Measurements from ENCODE around the gene ETV6.
A peak's percentile ranks its signal among the peaks of the same experiment; 100 is the strongest.

Gene ETV6

DNA sequence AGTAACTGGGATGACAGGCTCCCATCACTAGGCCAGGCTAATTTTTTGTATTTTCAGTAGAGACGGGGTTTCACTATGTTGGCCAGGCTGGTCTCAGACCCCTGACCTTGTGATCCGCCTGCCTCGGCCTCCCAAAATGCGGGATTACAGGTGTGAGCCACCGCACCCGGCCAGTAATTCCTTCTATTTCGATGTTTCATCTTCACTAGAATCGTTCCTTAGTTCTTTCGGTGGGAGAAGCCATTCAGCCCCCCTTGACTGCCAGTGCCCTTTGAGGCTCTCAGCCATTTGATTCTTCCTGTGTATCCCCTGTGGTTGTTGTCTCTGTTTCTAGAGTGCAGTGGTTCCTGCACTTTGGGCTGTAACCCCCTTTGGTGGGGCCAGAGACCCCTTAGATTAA, 174.1 kb downstream of the ETV6 start:
- no peak for DNase-seq (ENCODE audit: low read depth in 2 of 3, low spot score in 2 of 3)

DNA sequence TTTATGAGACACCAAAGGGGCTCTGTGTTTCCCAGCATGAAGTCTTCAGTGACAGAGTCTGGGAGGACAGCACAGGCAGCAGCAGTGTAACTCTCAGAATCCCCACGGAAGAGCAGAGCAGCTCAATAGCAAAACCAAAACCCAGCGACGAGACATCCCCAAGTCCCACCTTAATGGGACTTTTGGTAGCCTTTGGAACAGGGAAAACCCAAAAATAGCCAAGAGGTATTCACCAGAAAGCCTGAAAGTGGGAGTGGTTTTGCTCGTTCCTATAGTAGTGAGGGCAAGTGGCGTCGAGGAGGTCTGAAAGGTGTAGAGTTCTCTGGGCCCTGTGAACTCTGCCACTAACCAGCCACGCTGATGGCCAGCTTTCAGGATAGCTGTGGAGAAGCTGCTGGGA, 174.6 kb downstream of the ETV6 start:
- no peak for DNase-seq (ENCODE audit: low read depth in 2 of 3, low spot score in 2 of 3)

DNA sequence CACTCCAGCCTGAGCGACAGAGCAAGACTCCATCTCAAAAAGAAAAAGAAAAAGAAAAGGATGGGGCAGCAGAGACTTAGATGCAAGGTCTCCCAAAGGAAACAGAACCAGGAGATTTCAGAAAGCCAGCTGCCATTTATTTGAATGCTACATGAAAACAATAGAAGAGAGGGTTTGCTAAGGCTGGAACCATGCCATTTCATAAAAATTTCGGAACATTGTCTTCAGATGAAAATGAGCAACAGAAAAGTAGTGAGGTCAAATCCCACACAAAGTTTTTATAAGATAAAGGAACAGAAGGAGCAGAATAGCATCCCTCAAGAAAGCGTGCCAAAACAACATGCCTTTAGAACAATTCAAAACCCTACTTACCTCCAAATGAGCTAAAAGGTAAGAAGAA, 175.3 kb downstream of the ETV6 start:
- no peak for DNase-seq (ENCODE audit: low read depth in 2 of 3, low spot score in 2 of 3)

DNA sequence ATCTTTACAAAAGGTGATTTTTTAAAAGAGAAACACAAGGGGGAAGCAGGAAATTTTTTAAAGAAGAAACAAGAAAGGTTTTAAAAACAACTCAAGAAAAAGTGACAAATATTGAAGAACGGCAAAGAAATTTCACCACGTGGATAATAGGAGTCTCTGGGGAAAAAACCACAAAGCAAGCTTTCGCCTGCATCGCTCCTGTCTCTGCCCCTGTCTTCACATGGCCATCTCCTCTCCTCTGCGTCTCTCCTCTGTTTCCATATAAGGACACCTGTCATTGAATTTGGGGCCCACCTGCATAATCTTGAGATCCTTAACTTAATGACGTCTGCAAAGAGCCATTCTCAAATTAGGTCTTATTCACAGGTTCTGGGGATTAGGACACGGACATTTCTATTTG, 175.8 kb downstream of the ETV6 start:
- no peak for DNase-seq (ENCODE audit: low read depth in 2 of 3, low spot score in 2 of 3)

DNA sequence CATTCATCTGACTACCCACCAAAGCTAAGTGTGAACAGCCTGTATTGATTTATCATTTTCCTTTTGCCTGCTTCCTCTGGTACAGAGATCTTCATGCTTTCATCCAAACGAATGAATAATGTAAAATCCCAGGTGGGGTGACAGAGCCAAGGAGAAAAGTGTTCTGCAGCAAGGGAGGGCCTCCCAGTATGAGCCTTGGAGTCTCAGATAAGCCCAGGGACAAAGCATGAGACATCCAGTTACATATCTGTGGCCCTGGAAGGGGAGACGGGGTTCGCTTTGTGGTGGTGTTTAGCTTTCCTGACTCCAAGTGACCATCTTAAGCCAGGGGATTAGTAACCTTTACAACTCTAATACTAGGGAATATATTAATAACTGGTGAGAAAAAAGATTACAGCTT, 177.1 kb downstream of the ETV6 start:
- no peak for DNase-seq (ENCODE audit: low read depth in 2 of 3, low spot score in 2 of 3)

DNA sequence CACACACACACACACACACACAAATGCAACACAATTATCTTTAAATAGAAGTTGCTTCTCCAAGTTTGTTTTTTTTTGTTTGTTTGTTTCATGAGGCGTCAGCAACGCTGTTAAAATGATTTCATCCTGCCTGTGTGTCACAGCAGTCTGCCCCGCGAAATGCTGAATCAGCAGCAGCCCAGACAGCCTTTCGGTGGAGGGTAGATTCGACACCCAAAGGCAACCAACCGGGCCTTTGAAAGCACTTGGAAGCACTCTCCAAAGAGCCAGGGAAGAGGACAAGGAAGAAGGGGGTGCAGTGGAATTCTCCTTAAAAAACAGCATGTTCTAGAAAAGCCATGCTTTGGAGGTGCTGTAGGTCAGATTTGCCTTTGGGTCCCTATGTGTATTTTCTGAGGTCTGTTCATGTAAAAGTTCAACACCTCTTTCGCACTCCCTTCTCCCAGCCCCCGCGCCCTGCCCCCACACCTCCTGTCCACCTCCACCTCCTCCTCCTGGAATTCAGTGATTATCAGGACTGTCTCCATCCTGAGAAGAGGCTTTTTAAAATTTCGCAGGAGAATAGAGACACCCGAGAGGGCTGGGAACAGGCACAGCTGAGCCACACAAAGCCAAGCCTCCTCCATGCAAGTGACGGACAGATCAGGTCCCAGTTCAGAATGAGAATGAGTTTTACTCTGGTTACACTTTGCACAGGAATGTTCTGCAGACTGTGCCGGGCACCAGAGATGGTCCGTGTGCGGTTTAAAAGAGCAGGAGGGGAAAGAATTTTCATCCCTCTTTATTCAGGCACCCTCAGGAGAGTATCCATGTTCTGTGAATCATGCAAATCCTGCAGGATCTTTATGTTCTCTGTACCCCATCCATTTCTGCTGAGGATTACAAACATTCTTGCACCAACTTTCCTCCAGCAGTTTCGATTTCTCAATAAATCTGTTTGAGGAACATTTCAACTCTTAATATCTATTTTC, 177.9 kb downstream of the ETV6 start:
- no peak for DNase-seq (ENCODE audit: low read depth in 2 of 3, low spot score in 2 of 3)

DNA sequence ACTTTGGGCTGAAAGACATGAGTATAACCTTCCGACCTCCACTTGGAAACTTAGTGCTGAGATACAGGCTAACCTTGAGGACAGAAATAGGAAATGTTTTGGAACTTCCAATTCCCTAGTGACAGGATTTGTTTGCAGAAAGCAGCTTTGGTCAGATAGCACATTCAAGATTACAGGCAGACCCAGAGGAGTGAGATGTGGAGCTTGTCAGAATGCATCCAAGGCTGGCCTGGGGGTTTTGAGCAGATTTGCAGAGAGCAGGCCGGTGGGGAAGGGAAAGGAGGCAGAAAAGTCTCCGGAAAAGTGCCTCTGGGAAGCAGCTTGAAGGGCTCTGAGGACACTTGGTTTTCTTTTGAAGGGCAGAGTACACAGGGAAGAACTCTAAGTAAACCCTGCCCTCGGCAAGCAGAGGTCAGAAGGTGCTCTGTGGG, 180.3 kb downstream of the ETV6 start:
- no peak for DNase-seq (ENCODE audit: low read depth in 2 of 3, low spot score in 2 of 3)

DNA sequence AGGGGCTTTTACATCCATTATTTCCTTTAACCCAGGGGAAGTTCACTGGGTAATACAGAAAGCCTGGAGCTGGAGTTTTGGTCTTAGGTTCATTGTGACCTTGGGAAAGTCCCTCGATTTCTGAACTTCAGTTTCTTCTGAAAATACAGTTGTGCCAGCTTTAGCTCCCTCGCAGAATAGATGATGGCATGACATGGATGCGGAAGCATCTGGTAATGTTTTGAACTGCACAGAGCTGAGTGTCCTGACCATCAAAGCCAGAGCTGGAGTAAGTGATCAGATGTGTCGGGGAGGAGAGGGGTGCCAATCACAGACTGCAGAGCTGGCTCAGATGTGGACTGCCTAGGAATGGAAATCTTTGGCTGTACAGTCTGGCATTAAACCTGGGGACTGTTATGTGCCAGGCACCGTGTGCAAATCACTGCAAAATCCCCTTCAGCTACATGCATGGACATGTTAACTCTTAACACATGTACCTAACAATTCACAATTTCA, 180.9 kb downstream of the ETV6 start:
- no peak for DNase-seq (ENCODE audit: low read depth in 2 of 3, low spot score in 2 of 3)

DNA sequence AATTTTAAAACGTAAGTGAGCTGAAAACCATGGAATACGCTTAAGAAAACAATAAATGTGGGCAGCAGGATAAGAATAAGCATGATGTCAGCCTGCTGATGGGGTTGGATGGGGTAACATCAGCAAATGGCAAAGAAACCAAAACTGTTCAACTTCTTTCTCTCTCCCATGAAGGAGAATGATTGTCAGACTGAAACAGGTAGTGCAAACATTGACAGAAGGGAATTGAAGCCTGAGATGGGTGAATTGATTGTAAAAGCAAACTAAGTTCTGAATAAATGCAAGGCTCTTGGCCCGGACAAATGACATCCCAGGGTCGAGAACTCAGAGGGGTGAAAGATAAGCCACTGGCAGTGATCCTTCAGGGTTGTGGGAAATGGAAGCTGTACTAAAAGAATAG, 182.6 kb downstream of the ETV6 start:
- no peak for DNase-seq (ENCODE audit: low read depth in 2 of 3, low spot score in 2 of 3)

DNA sequence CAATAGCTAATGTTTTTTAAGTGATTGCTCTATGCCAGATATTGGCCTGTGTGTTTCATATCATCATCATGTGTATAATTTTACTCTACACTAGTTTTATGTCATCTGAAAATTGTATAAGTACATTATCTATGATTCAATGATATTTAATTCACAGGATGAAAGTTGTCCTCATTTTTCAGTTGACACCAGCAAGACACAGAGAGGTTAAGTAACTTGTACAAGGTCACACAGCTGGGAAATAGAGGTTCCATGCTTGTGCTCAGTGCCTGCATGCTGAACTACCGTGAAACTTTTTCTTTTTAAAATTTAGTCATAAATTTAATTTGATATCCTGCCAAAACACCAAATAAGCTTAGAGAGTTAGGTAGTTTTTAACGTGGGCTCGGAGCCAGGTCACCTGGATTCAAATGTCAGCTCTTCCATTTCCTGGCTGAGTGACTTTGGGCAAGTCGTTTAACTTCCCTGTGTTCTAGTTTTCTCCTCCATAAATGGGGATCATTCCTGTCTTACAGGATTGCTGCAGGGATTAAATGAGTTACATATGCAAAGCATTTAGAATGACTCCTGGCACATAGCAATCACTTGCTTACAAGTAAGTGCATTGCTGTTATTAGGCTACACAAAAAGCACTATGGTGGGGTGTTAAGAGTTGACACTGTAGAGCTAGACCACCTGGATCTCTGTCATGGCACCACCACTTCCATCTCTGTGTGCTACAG, 183.9 kb downstream of the ETV6 start:
- DNase-seq (ENCODE audit: low read depth in 2 of 3, low spot score in 2 of 3), result no peak

DNA sequence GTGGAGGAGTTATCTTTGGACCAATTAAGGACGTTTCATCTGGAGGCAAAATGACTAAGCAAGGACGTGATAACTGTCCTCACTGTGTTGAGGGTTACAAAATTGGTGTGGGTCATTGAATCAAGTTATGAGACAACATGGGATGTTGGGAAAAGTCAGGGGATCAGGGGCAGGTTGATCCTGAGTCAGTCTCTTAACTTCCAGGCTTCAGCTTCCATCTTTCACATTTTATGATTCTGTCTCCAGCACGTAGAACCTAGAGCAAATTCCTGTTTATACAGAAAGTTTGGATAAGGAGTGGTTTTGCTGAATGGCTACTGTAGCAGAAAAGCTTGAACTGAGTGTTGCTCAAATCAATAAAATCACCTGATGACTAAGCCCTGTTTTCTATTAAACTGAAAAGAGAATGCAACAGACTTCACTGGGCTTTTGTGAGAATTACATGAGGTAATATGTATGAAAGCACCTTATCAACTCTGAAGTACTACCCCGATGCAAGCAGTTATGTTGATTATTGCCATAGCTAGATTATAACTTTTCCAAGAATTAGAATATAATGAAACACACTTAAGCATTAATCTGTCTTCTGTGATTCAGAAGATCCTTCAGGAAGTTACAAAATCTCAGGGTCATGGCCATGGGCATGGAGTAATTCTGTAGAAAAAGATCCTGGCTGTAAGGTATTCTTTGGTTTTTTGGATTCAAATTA, 184.8 kb downstream of the ETV6 start:
- DNase-seq (ENCODE audit: low read depth in 2 of 3, low spot score in 2 of 3), result no peak

DNA sequence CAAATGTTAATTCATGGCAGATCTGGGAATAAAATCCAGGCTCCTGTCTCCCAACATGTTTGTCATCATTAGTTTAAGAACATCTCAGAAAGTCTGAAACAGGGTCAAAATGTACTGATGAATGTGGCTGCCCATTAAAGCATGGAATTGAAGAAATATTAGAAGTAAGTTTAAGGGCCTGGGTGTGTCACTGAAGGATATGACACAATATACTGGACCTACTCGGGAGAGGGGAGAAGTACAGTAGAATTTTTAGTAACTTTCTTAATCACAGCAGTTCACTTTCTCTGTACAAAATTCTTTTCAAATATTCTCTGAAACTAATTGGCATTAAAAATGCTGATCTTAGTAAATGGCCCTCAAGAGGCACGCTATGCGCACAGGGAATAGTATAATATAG, 185.5 kb downstream of the ETV6 start:
- DNase-seq (ENCODE audit: low read depth in 2 of 3, low spot score in 2 of 3), result no peak

DNA sequence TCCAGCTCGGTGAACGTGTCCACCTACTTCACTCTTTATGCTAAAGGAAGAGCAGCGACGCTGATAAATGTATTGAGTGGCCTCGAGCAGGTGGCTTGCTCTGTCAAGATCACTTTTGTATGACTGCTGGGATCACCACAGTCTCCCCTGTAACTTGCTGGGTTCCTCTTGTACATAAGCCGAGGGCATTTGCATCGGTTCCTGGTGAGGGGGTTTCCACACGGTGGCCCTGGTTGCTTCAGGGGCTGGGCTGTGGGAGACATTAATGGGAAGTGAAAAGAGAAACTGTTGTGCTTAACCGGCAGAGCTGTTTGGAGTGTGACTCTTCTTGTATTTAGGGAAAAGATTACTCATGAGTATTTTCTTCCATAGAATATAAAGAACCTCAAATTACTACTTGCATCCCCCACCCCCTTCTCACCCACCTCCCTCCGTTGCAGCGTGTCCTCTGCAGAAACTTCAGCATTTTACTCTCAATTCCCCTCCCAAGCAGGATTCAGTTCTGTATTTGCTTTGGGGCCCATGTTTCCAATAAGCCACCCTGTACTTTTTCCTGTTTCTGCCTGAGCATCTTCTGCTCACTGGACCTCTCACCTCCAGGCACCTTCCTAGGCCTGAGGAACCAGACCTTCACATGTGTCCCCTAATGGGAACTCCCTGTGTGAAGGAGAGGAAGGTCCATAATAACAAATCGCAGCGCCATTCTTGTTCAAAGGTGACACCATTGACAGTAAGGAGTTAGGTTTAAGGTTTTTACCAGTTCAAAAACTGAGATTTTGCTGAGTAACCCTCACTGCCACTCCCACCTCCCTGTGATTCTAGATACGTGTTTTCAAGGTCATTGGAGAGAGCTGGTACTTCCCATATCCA, 187.0 kb downstream of the ETV6 start:
- DNase-seq (ENCODE audit: low read depth in 2 of 3, low spot score in 2 of 3), result peak in 2 of 3 experiments; percentile 39 to 42

DNA sequence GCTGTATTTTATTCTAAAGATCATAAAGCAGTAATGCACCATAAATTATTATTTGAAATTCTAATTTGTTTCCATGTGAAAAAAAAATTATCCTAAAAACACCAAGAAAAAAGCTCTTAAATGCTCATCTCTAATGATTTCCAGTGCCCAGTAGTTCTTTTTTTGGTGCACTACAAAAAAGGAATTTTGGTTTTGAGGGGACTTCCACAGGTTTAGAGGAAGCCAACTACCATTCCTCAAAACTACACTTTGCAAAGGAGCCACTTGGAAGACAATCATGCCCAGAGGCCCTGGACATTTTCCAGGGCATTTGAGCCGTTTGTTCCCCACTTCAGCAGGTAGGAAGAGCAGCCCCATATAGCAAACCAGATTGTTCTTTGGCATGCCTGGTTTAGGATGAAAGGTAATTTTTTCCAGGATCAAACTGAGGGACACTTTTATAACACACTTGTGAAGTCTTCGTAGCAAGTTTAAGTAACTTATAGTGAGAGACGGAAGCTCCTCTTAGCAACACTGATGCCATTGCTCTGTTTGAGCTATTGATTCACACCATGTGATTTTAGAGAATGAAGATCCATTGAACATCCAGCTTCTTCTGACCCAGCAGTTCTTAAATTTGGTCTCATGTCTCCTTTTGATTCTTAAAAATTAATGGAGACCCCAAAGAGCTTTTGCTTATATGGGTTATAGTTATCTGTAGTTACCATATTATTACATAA, 187.9 kb downstream of the ETV6 start:
- DNase-seq (ENCODE audit: low read depth in 2 of 3, low spot score in 2 of 3), result no peak

DNA sequence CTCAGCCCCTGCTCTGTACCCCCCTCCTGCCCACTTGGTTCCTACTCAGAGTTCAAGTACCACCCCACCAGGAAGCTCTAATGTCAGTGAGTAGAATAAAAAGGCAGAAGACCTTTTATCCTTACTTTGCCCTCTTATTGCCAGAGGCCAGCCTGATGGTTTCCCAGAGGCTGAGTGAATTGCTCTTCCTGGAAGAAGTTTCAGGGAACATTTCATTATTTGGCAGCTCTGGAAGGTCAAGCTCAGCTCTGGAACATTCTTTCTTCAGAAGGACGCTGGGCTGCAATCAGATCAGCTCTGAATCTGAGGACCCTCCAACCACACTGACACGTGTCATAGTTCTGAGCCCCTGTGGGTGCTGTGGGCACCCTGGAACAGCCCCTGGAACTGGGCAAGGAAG, 188.9 kb downstream of the ETV6 start:
- no peak for DNase-seq (ENCODE audit: low read depth in 2 of 3, low spot score in 2 of 3)

DNA sequence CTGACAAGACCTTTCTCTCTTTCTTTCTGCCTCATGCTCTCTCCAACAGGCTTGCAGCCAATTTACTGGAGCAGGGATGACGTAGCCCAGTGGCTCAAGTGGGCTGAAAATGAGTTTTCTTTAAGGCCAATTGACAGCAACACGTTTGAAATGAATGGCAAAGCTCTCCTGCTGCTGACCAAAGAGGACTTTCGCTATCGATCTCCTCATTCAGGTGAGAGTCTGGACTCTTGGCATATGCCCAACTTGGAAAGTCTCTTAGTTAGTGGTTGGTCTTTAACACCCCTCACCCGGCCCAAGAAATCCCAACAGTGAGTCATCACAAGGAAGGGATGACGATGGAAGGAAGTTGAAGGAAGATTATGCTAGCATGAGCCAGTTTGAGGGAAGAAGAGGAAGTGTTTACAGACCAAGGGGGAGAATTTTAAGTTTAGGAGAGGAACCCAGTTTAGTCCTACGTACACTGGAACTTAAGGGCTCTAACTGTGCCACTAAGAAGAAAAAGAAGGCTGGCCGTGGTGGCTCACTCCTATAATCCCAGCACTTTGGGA, 189.7 kb downstream of the ETV6 start:
- DNase-seq (ENCODE audit: low read depth in 2 of 3, low spot score in 2 of 3), result no peak

DNA sequence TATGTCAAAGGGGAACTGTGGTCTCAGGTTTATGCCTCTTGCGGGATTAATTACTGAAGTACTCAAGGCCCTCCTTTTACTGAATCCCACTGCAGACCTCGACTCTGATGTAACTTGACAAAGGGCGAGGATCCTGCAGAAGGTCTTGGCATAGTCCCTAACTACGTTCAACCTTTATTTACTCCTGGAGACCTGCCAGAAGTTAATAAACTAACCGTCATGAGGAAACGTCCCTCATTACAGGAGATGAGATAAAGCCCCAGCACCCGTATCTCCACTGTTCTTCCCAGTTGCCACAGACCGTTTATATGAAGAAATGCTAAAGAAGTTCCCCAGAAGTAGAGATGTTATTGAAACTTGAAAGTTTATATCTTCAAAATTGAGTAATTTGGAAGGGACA, 190.9 kb downstream of the ETV6 start:
- no peak for DNase-seq (ENCODE audit: low read depth in 2 of 3, low spot score in 2 of 3)

DNA sequence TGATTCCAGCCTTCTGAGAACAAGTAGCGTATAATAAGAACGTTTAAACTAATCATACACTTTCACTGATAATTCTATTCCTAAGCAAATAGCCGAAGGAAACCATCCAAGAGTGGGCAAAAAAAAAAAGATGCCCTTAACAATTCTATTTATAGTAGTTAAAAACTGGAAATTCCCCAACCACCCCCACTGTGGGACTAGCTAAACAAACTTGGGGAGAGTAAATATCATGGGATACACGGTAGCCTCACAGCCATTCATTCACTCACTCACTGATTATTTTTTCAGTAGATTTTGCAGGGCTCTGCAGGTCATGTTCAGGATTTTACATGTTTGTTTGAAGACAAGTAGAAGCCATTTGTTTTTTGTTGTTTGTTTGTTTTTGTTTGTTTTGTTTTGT, 197.0 kb downstream of the ETV6 start:
- DNase-seq (ENCODE audit: low read depth in 2 of 3, low spot score in 2 of 3), result no peak

DNA sequence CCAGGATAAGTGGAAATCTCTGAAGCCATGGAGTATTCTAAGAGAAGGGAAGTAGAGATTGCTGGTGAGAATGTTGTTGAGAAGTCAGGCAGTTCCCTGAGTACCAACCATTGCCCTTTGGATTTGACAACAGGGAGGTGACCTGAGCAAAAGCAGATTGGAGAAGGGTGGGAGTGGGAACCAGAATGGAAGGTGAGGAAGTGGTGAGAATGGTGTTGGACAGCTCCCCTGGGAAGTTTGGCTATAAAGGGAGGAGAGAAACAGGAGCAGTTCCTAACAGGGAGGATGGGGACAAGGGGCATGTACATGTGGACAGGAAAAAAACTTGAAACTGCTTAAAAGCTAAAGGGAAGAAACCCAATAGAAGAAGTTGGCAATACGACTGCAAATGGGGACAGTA, 198.1 kb downstream of the ETV6 start:
- no peak for DNase-seq (ENCODE audit: low read depth in 2 of 3, low spot score in 2 of 3)
